ENCODE data around the gene DCANP1.

Gene DCANP1

GRCh38 chr5:135450336-135450735 is 3.2 kb upstream of the DCANP1 start:
- H3K4me3 ChIP-seq (ENCODE audit: severe bottlenecking) = no peak overlapping the region
- peak; percentile 35 for DNase-seq (ENCODE audit: low spot score)
- no peaks in the 10 kb centered on the region for H3K4me1 ChIP-seq (ENCODE audit: insufficient read depth, poor library complexity, severe bottlenecking)
- H3K27me3 ChIP-seq (ENCODE audit: insufficient read depth, poor library complexity, severe bottlenecking) = no peaks in the 10 kb centered on the region
- TF ChIP-seq CTCF (IDR thresholded peaks at IDR 0.05; ENCODE audit: poor library complexity, severe bottlenecking) = no peak
- H3K27ac ChIP-seq (ENCODE audit: poor library complexity, severe bottlenecking) = no peak overlapping the region
- no peaks in the 10 kb centered on the region for H3K36me3 ChIP-seq (ENCODE audit: low read depth)
- H3K9me3 ChIP-seq (ENCODE audit: severe bottlenecking) = no peaks in the 10 kb centered on the region
- no peak for ATAC-seq (ENCODE audit: low read depth)

- ATAC-seq (ENCODE audit: low read depth) (no peak), DNase-seq (ENCODE audit: low spot score) (peak; percentile 63)
- no peaks in the 10 kb centered on the region for H3K4me1 ChIP-seq (ENCODE audit: insufficient read depth, poor library complexity, severe bottlenecking)
- H3K4me3 ChIP-seq (ENCODE audit: severe bottlenecking) = no peak overlapping the region
- H3K27me3 ChIP-seq (ENCODE audit: insufficient read depth, poor library complexity, severe bottlenecking) = no peaks in the 10 kb centered on the region
- no peak for TF ChIP-seq CTCF (IDR thresholded peaks at IDR 0.05; ENCODE audit: poor library complexity, severe bottlenecking)
- no peaks in the 10 kb centered on the region for H3K9me3 ChIP-seq (ENCODE audit: severe bottlenecking)
- no peak overlapping the region for H3K27ac ChIP-seq (ENCODE audit: poor library complexity, severe bottlenecking)
- no peaks in the 10 kb centered on the region for H3K36me3 ChIP-seq (ENCODE audit: low read depth)
Measured at GRCh38 chr5:135449644-135450043, 2.5 kb upstream of the DCANP1 start.

- Histone ChIP-seq H3K27ac (ENCODE audit: poor library complexity, severe bottlenecking) (no peak overlapping the region), H3K9me3 (ENCODE audit: severe bottlenecking) (no peaks in the 10 kb centered on the region), H3K4me1 (ENCODE audit: insufficient read depth, poor library complexity, severe bottlenecking) (no peaks in the 10 kb centered on the region), H3K36me3 (ENCODE audit: low read depth) (no peaks in the 10 kb centered on the region), H3K27me3 (ENCODE audit: insufficient read depth, poor library complexity, severe bottlenecking) (no peaks in the 10 kb centered on the region), H3K4me3 (ENCODE audit: severe bottlenecking) (no peak overlapping the region)
- DNase-seq (ENCODE audit: low spot score) = no peak
- no peak for TF ChIP-seq CTCF (IDR thresholded peaks at IDR 0.05; ENCODE audit: poor library complexity, severe bottlenecking)
- ATAC-seq (ENCODE audit: low read depth) = peak; percentile 9; the same call in 1 of the 3 replicates
Measured at GRCh38 chr5:135448791-135449507, 1.8 kb upstream of the DCANP1 start.

GRCh38 chr5:135448071-135448739 is 1.1 kb upstream of the DCANP1 start:
- Histone ChIP-seq H3K27me3 (ENCODE audit: insufficient read depth, poor library complexity, severe bottlenecking) (no peaks in the 10 kb centered on the region), H3K36me3 (ENCODE audit: low read depth) (no peaks in the 10 kb centered on the region), H3K4me1 (ENCODE audit: insufficient read depth, poor library complexity, severe bottlenecking) (no peaks in the 10 kb centered on the region), H3K4me3 (ENCODE audit: severe bottlenecking) (no peak overlapping the region), H3K27ac (ENCODE audit: poor library complexity, severe bottlenecking) (no peak overlapping the region), H3K9me3 (ENCODE audit: severe bottlenecking) (no peaks in the 10 kb centered on the region)
- ATAC-seq (ENCODE audit: low read depth) (no peak), DNase-seq (ENCODE audit: low spot score) (peak; percentile 25)
- no peak for TF ChIP-seq CTCF (IDR thresholded peaks at IDR 0.05; ENCODE audit: poor library complexity, severe bottlenecking)

- no peaks in the 10 kb centered on the region for H3K9me3 ChIP-seq (ENCODE audit: severe bottlenecking)
- ATAC-seq (ENCODE audit: low read depth) = no peak
- no peak overlapping the region for H3K27ac ChIP-seq (ENCODE audit: poor library complexity, severe bottlenecking)
- no peak for DNase-seq (ENCODE audit: low spot score)
- H3K36me3 ChIP-seq (ENCODE audit: low read depth) = no peaks in the 10 kb centered on the region
- H3K27me3 ChIP-seq (ENCODE audit: insufficient read depth, poor library complexity, severe bottlenecking) = no peaks in the 10 kb centered on the region
- no peak for TF ChIP-seq CTCF (IDR thresholded peaks at IDR 0.05; ENCODE audit: poor library complexity, severe bottlenecking)
- no peak overlapping the region for H3K4me3 ChIP-seq (ENCODE audit: severe bottlenecking)
- H3K4me1 ChIP-seq (ENCODE audit: insufficient read depth, poor library complexity, severe bottlenecking) = no peaks in the 10 kb centered on the region
Measured at GRCh38 chr5:135446615-135447014, 533 bp downstream of the DCANP1 start.
